NCI-H187 (cell line): ENCODE data around the gene HMG20B.
"Not testable (repeated sequence)": the region's sequence is repeated elsewhere in the genome, so short reads cannot be mapped to it uniquely, and the experiment has no call there.

Experiments
- DNase-seq, 2 experiments: peaks; one replicate each; lab custom pipeline; 2025; lab: John Stamatoyannopoulos, UW

The HMG20B gene

GRCh38 chr19:3556423-3556977, 16.2 kb upstream of the HMG20B start:
- no peak for DNase-seq

GRCh38 chr19:3556978-3557460, 15.7 kb upstream of the HMG20B start:
- DNase-seq, result no peak

GRCh38 chr19:3557461-3558248, 15.1 kb upstream of the HMG20B start, which contains the start of gene MFSD12:
Gene MFSD12 (minus strand): TSS chr19:3557586. CDS start chr19:3557403, 183 bp downstream.
- peak; percentile 89 to 97 for DNase-seq

- no peak for DNase-seq
These were observed 8.8 kb upstream of the HMG20B start for GRCh38 chr19:3563709-3564524.

DNA sequence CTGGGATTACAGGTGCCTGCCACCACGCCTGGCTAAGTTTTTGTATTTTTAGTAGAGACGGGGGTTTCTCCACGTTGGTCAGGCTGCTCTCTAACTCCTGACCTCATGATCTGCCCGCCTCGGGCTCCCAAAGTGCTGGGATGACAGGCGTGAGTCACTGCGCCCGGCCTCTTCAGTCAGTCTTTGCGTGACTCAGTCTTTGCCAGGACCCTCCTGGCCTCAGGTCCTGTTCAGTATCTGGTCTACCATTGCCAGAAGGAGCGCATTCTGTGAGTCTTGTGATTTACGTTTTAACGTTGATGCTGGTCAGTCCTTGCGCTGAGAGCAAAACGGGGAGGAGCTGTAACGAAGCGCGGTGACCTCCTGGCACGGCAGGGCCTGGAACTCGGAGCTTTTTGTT, 7.6 kb upstream of the HMG20B start:
- DNase-seq, result no peak

DNA sequence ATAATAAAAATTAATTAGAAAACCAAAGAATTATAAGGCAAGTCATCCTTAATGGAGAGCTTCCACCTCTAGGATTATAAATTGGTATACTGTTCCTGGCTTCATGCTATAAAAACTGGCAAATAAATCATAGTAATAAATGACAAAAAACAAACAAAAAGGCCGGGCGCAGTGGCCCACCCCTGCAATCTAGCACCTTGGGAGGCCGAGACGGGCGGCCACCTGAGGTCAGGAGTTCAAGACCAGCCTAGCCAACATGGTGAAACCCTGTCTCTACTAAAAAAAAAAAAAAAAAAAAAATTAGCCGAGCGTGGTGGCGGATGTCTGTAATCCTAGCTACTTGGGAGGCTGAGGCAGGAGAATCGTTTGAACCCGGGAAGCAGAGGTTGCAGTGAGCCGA, 2.7 kb upstream of the HMG20B start:
- not testable (repeated sequence) for DNase-seq

DNA sequence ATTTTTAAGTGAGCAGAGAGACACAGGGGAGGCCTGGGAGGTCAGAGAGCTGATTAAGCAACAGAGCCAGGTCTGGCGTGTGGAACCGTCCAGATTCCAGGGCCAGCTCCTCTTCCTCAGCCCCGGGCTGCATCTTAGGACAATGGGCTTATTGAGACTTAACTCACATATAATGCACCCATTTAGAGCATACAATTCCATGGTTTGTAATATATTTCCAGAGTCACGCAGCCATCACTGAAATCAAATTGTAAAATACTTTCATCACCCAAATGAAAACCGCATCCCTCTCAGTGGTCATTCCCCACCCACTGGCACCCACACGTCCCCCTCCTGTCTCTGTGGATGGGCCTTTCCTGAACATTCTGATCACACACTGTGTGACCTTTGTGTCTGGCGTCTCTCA, 2.1 kb upstream of the HMG20B start:
- no peak for DNase-seq

DNA sequence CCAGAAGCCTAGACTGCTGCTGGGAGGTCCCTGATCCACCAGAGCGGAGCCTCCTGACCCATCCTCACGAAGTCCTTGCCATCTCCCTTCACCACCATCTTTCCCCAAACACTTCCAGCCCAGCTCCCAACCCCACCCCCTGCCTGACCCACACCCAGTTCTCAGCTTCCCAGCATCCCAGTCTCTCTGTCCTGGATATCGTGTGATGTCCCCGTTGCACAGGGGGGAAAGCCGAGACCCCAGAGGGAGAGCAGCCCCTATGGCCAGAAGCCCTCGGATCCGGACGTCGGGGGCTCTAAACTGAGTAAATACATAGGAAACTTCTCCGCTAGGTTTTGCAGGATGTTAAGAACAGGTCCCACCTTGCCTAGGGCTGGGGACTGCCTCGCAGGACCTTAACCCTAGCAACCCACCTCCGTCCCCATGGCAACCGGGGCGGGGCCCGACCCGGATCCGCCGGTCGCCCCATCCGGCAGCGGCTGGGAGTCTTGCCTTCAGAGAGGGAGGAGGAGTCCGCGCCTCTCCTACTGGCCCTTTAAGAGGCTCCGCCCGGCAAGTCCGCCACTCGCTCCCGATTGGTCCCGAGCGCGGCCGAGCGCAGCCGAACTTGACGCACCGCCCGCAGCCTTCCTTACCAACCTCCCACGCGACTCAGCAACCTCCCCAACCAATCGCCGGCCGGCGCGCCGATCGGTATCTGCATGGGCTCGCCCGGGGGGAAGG, 451 bp upstream of the HMG20B start:
- DNase-seq, result peak; percentile 97 to 99

DNA sequence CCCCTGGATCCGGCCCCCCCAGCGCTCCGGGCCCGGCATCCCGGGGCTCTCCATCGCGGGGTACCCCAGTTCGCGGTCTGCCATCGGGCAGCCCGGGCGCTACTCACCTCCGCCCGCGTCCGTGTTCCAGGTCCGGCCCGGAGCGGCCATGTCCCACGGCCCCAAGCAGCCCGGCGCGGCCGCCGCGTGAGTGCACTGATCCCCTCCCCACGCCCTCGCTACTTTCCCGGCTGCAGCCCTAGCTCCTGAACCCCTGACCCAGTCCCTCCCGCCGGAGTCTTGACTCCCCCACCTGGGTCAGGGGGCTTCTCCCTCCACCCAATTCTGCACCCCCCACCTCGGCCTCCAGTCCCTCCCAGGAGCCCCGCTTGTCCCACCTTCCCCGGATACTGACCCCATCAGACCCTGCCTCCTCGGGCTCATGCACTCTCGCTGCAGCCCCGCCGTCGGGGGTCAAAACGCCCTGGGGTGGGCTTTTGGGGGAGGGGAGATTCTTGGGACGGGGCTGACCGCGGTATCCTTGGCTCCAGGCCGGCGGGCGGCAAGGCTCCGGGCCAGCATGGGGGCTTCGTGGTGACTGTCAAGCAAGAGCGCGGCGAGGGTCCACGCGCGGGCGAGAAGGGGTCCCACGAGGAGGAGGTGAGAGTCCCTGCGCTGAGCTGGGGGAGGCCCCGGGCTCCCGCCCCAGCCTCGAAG, 566 bp downstream of the HMG20B start:
- no peak for DNase-seq

GRCh38 chr19:3573858-3574637, 1.3 kb downstream of the HMG20B start:
- DNase-seq, result peak; percentile 80 to 93

DNA sequence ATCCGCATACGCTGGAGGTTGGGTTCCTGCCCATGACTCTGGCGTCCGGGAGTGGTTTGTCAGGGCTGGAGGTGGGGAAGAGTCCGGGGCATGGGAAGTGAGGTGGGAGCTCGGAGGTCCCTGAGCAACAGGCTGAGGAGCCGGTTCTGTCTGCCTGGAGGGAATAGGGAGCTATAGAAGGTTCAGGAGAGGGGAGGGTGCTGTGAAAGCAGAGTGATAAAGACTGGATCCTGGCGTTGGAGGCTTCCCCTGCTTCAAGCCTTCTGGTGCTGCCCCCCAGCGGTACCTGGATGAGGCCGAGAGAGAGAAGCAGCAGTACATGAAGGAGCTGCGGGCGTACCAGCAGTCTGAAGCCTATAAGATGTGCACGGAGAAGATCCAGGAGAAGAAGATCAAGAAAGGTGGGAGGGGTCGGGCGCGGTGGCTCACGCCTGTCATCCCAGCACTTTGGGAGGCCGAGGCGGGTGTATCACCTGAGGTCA, 2.6 kb downstream of the HMG20B start:
- DNase-seq, result no peak

DNA sequence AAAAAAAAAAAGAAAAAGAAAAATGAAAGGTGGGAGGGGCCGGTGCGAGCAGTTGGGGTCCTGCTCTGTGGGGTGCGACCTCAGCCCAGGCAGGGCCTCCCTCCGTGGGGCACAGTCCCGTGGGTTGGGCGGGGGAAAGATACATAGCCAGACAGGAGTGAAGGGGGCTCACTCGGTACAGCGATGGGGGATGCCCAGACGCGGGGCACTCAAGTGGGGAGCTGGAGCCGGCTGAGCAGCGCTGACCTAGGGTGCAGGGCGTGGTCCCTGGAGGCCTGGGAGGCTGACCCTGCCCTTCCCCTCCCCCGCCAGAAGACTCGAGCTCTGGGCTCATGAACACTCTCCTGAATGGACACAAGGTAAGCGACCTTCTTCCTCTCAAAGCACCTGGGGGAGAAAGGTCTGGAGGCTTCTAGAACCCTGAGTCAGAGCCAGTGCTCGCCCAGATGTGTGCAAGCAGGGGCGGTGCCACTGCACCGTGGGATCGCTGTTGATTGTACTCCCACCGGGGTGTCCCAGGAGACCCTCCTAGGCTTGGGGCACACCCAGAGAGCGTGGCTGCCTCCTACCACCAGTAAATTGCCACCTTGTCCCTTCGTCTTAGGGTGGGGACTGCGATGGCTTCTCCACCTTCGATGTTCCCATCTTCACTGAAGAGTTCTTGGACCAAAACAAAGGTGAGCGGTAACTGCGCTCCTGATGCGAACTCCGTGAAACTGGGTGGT, 3.4 kb downstream of the HMG20B start:
- no peak for DNase-seq

GRCh38 chr19:3576696-3577443, 4.1 kb downstream of the HMG20B start:
- no peak for DNase-seq

DNA sequence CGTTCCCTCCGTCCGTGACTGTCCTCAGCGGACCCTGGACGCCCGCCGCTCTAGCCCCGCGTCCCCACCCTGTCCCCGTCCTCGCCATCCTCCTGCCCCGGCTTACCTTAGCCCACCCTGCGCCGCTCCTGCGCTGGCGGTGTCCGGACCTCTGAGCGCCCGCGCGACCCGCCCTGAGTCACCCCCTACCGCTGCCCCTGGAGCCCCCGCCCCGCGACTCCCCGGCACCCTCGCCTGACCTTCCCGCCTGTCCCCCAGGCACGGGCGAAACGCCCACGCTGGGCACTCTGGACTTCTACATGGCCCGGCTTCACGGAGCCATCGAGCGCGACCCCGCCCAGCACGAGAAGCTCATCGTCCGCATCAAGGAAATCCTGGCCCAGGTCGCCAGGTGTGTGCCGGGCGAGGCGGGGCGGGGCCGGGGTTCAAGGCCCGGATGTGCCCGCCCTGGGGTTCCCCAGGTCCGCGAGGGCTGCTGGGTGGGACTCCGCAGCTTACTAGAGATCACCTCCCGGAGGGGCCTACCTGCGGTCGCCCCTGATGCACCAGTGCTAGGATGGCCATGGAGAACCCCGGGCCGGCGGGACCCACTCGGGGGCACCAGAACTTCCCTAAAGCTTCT, 5.1 kb downstream of the HMG20B start:
- DNase-seq, result no peak

DNA sequence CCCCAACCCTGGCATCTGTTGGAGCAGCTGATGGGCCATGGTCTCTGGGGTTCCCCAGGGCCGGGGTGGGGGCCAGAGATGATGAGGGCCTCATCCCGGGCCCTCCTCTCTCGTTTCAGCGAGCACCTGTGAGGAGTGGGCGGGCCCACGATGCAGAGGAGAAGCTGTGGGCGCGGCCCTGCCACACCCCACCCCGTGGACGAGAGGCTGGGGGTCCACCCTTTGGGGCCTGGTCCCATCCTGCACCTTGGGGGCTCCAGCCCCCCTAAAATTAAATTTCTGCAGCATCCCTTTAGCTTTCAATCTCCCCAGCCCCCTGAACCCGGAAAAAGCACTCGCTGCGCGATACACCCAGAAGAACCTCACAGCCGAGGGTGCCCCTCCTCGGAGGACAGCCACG, 5.6 kb downstream of the HMG20B start:
- no peak for DNase-seq

- DNase-seq, result no peak
These were observed 7.6 kb downstream of the HMG20B start for GRCh38 chr19:3580156-3580934.

- DNase-seq, result not testable (repeated sequence)
These were observed 9.0 kb downstream of the HMG20B start for GRCh38 chr19:3581792-3582191.
